Ascending aorta (tissue), 2 donors: ENCODE measurements around the gene KCNK3. TPM values are rescaled to one million over a fixed set of nuclear protein-coding genes. Genes with fewer than 3 reads are reported as not detected.

ENCODE experiments used
- DNase-seq, 2 donors: peaks; one replicate each; pipeline ENCODE4 v3.0.0-alpha.2; 2019; ENCODE audit warnings: low spot score in 2 of 2
- H3K27ac ChIP-seq, 2 donors: fragments of 200-600 bp; sonication (generic); one replicate each; pipeline ENCODE4 v1.5.1; 2016 to 2017; ENCODE audit warnings: mild to moderate bottlenecking in 1 of 2
- H3K27me3 ChIP-seq: fragments of 200-600 bp; sonication (generic); one replicate; pipeline ENCODE4 v1.5.1; 2017
- H3K36me3 ChIP-seq, 2 donors: fragments of 200-600 bp; sonication (generic); one replicate each; pipeline ENCODE4 v1.5.1; 2016
- H3K4me1 ChIP-seq, 2 donors: fragments of 200-600 bp; sonication (generic); one replicate each; pipeline ENCODE4 v1.5.1; 2016 to 2017; ENCODE audit warnings: mild to moderate bottlenecking in 1 of 2
- H3K4me3 ChIP-seq, 2 donors: fragments of 200-600 bp; sonication (generic); one replicate each; pipeline ENCODE4 v1.5.1; 2016 to 2017; ENCODE audit warnings: mild to moderate bottlenecking in 1 of 2
- H3K9me3 ChIP-seq, 2 donors: fragments of 200-600 bp; sonication (generic); one replicate each; pipeline ENCODE4 v1.5.1; 2016
- intact Hi-C: fragments of 100-400 bp; cut with DNase I; formaldehyde crosslinking; loops from one replicate; pipeline ENCODE4 v1.15.1; 2023
- total RNA-seq: library from RNA; depleted of rRNA; stranded (reverse); fragments of >200 nt; gene quantifications from one replicate; pipeline ENCODE4 v1.1.0, GENCODE V29; 2016
- TF ChIP-seq, protein P1 (sequence below), 3 experiments: fragments of 200-600 bp in 2 of 3; fragments of 450-650 bp in 1 of 3; sonication (generic) in 2 of 3; IDR thresholded peaks; one replicate each; pipeline ENCODE4 v1.5.1; 2016 to 2019; ENCODE audit warnings: antibody characterized with exemption in 3 of 3, mild to moderate bottlenecking in 1 of 3, moderate library complexity in 1 of 3

KCNK3 gene
- total RNA-seq, 1 donor from 2014 or later: 7.2 TPM

DNA sequence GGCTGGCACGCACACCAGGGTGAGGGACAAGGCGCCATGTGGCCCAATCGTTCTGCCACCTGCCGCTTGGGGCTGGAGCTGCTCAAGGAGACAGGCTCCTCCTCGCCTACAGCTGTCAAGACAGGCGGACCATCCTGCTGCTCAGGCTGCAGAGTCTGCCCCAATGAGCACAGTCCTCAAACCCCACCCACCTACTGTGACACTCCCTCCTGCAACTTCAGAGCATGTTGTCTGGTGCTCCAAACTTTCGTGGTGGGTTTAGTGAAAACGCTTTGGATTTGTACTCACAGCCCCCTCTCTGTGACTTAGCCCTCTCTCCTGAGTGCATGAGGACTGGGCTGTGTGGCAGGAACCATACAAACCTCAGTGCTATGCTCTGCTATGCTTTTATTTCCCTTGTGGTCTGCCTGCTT, 48.4 kb downstream of the KCNK3 start:
- no peak for DNase-seq
- no peak overlapping the region for H3K4me3 ChIP-seq
- H3K27ac ChIP-seq: no peak overlapping the region
- H3K4me1 ChIP-seq: peaks cover 0 to 3% of the 10 kb centered on the region in 2 donors
- no peaks in the 10 kb centered on the region for H3K36me3 ChIP-seq
- no peaks in the 10 kb centered on the region for H3K9me3 ChIP-seq
- H3K27me3 ChIP-seq: no peaks in the 10 kb centered on the region
- TF ChIP-seq, protein P1, sequence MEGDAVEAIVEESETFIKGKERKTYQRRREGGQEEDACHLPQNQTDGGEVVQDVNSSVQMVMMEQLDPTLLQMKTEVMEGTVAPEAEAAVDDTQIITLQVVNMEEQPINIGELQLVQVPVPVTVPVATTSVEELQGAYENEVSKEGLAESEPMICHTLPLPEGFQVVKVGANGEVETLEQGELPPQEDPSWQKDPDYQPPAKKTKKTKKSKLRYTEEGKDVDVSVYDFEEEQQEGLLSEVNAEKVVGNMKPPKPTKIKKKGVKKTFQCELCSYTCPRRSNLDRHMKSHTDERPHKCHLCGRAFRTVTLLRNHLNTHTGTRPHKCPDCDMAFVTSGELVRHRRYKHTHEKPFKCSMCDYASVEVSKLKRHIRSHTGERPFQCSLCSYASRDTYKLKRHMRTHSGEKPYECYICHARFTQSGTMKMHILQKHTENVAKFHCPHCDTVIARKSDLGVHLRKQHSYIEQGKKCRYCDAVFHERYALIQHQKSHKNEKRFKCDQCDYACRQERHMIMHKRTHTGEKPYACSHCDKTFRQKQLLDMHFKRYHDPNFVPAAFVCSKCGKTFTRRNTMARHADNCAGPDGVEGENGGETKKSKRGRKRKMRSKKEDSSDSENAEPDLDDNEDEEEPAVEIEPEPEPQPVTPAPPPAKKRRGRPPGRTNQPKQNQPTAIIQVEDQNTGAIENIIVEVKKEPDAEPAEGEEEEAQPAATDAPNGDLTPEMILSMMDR (IDR thresholded peaks at IDR 0.05): no peak
- intact Hi-C loops: no loop called here

DNA sequence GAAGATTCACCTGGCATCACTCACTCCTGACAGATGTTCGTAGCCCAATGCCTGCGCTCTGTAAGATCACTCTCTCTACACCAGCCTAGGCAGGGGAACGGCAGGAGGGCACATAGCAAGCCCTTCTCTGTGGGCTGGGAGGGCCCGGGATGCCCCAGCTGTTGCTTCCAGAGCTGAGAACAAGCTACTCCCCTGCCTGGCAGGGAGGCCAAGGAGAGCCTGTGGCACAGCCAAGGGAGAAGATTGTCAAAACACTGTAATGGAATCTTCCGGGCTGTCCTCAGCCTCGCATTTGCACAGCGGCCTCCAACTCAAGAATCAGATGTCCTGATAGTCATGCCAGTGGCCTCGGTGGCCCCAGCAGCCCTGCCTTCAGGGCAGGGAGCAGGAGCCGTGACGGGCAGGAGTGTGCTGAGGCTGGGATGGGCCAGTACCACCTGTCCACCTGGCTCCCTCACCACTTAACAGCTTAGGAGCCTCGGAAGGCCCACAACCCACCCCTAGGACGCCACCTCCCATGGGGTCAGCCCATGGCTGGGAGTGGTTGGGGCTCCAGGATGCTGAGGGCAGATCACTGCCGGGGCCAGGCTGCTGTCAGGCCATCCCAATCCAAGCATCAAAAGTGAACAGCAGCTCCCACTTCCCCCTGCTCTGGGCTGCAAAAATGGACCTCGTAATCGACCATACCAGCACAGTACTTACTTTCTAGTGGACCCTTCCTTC, 49.7 kb downstream of the KCNK3 start:
- no peak for DNase-seq
- Histone ChIP-seq H3K4me3 (no peak overlapping the region), H3K9me3 (no peaks in the 10 kb centered on the region), H3K27me3 (no peaks in the 10 kb centered on the region), H3K36me3 (no peaks in the 10 kb centered on the region), H3K4me1 (peaks cover 0 to 3% of the 10 kb centered on the region in 2 donors), H3K27ac (no peak overlapping the region)
- TF ChIP-seq, protein P1 (IDR thresholded peaks at IDR 0.05): no peak
- intact Hi-C loops: no loop called here

DNA sequence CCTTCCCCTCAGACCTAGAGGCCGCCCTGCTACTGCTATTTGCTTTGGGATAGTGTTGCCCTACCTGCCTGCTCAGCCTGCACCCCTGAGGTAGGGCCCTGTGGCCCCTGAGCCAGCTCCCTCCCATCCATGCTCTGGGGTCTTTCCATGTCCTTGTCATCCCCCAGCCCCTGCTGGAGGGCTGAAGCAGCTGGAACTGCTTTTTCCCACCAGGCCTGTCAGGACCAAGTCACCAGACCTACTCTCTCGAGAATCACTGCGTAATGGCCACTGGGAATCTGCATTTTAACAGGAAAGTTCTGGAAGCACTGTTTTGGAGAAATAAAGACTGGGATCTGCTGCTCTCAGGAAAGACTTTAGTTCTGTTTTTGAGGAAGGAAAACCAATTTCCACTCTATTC, 51.3 kb downstream of the KCNK3 start:
- intact Hi-C loops: no loop called here
- Histone ChIP-seq H3K36me3 (no peaks in the 10 kb centered on the region), H3K27me3 (no peaks in the 10 kb centered on the region), H3K4me1 (peaks cover 0 to 3% of the 10 kb centered on the region in 2 donors), H3K27ac (no peak overlapping the region), H3K9me3 (no peaks in the 10 kb centered on the region), H3K4me3 (no peak overlapping the region)
- no peak for DNase-seq
- TF ChIP-seq, protein P1 (IDR thresholded peaks at IDR 0.05): no peak

DNA sequence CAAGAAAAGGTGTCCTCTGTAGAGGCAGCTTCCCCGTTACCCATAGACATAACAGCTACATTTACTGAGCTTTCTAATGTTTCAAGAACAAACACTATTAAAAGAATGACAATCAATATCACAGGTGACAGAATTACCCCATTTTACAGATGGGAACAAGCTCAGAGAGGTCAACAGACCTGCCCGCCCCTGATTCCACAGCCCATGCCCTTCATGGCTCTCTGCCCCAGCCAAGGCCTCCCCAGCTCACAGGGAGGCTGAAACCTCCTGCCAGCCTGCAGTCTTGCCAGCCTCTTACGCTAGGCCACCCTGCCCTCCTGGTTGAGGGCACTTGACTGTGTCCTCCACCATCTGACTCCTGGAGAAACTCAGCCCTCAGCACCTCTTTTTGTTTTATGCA, 52.4 kb downstream of the KCNK3 start:
- Histone ChIP-seq H3K4me3 (no peak overlapping the region), H3K9me3 (no peaks in the 10 kb centered on the region), H3K36me3 (no peaks in the 10 kb centered on the region), H3K4me1 (peaks cover 0 to 3% of the 10 kb centered on the region in 2 donors), H3K27ac (no peak overlapping the region), H3K27me3 (no peaks in the 10 kb centered on the region)
- no peak for DNase-seq
- intact Hi-C loops: loop anchor here (1.0 kb wide), 1 partner anchor 140 kb away; no protein-coding TSS in a partner anchor
- TF ChIP-seq, protein P1 (IDR thresholded peaks at IDR 0.05): no peak

DNA sequence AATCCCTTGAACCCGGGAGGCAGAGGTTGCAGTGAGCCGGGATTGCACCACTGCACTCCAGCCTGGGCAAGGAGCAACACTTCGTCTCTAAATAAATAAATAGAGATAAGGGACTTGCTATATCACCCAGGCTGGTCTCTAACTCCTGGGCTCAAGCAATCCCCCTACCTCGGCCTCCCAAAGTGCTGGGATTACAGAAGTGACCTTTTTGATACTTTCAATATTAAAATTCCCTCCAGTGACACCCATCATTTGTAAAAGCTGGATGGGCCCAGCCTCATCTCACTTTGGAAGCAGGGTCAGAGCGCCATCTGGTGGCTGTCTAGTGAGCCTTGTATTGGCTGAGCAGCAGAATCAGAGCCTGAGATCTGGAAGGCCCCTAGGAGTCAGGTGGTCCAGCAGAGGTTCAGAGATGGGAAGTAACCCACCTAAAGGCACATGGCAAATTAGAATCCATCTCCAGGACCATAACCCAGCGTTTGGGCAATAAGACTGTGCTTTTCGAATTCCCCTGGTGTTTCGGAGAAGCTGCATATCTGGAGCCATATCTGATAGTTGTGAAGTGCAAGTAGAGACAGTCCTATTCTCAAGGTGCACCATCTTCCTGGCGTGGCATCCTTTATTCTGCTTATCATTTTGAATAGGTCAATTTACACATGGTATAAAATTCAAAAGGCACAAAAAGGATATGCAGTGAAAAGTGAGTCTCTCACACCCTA, 53.2 kb downstream of the KCNK3 start:
- Histone ChIP-seq H3K27ac (no peak overlapping the region), H3K27me3 (no peaks in the 10 kb centered on the region), H3K9me3 (no peaks in the 10 kb centered on the region), H3K4me3 (no peak overlapping the region), H3K4me1 (peaks cover 0 to 3% of the 10 kb centered on the region in 2 donors), H3K36me3 (no peaks in the 10 kb centered on the region)
- intact Hi-C loops: loop anchor here (1.0 kb wide), 1 partner anchor 140 kb away; no protein-coding TSS in a partner anchor
- DNase-seq: peak in 1 of 2 donors; percentile 89
- TF ChIP-seq, protein P1 (IDR thresholded peaks at IDR 0.05): peak; percentile 86 to 94 (median 91)
